Keratinocyte (primary cell): ENCODE data around the gene LSAMP.

Experiments
- CTCF ChIP-seq, 3 experiments: IDR thresholded peaks in 1 of 3; conservative IDR thresholded peaks in 1 of 3; optimal IDR thresholded peaks in 1 of 3; 2 replicates in 2 of 3; 3 replicates in 1 of 3; pipeline versions ENCODE3 to v1.5.1; 2011; ENCODE audit warnings: low read length in 3 of 3, mild to moderate bottlenecking in 3 of 3, moderate library complexity in 2 of 3, control low read depth in 1 of 3, inconsistent platforms in 1 of 3; ENCODE audit not compliant: insufficient read depth in 2 of 3; ENCODE audit errors: extremely low read depth in 1 of 3
- EZH2 ChIP-seq: IDR thresholded peaks from one replicate; pipeline ENCODE4 v1.6.1; 2012; ENCODE audit warnings: inconsistent platforms, mild to moderate bottlenecking, low read length, moderate library complexity

- TF ChIP-seq CTCF (optimal IDR thresholded peaks at IDR 0.05 in 1 of 3, IDR thresholded peaks at IDR 0.05 in 1 of 3, conservative IDR thresholded peaks at IDR 0.05 in 1 of 3; ENCODE audit: extremely low read depth in 1 of 3, insufficient read depth in 2 of 3, low read length in 3 of 3), result no peak
- TF ChIP-seq EZH2, result no peak
These were observed 672.3 kb downstream of the LSAMP start for GRCh38 chr3:115772951-115773350.
